Measurements from ENCODE around the gene EVPL. TPM values are rescaled to one million over a fixed set of nuclear protein-coding genes. Genes with fewer than 3 reads are reported as not detected.

Gene EVPL
- polyA plus RNA-seq, 1 experiment = not detected

DNA sequence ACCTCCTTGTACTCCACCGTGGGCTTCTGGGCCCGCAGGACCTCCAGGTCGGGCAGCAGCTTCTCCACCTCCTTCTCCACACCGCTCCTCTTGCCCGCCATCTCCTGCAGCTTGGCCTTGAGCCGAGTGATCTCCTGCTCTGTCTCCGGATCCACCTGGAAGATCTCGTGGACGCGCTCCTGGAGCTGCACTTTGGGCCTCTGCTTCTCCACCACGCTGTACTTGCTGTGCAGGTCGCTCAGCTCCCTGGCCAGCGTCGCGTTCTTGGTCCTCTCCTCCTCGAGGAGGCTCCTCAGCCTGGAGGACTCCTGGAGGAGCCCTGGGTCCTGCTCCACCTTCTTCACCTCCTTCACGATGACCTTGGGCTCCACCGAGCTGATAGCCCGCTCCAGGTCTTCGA, 17.7 kb downstream of the EVPL start:
- DNase-seq (ENCODE audit: low read depth, low spot score) = no peak
- Histone ChIP-seq H3K9me3 (ENCODE audit: control insufficient read depth, insufficient read depth, low read length) (peaks cover 5% of the 10 kb centered on the region; the same call in 1 of the 2 replicates), H3K27me3 (ENCODE audit: control insufficient read depth, insufficient read depth, low read length) (peaks cover 2% of the 10 kb centered on the region), H3K4me3 (ENCODE audit: low read depth, low read length) (no peak overlapping the region), H3K27ac (ENCODE audit: low read depth, low read length) (no peak overlapping the region)
- TF ChIP-seq, protein P1, sequence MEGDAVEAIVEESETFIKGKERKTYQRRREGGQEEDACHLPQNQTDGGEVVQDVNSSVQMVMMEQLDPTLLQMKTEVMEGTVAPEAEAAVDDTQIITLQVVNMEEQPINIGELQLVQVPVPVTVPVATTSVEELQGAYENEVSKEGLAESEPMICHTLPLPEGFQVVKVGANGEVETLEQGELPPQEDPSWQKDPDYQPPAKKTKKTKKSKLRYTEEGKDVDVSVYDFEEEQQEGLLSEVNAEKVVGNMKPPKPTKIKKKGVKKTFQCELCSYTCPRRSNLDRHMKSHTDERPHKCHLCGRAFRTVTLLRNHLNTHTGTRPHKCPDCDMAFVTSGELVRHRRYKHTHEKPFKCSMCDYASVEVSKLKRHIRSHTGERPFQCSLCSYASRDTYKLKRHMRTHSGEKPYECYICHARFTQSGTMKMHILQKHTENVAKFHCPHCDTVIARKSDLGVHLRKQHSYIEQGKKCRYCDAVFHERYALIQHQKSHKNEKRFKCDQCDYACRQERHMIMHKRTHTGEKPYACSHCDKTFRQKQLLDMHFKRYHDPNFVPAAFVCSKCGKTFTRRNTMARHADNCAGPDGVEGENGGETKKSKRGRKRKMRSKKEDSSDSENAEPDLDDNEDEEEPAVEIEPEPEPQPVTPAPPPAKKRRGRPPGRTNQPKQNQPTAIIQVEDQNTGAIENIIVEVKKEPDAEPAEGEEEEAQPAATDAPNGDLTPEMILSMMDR (IDR thresholded peaks at IDR 0.05; ENCODE audit: low read depth, low read length) = no peak
- ChIA-PET POLR2A (interaction anchor here (0.6 kb wide), 1 partner anchor 17 kb away, joined by 3 read pairs; no protein-coding TSS in a partner anchor), CTCF (interaction anchor here (0.7 to 0.9 kb wide), 2 partner anchors 9 to 16 kb away, joined by 3 read pairs; partner anchors contain the start of gene CDK3)

DNA sequence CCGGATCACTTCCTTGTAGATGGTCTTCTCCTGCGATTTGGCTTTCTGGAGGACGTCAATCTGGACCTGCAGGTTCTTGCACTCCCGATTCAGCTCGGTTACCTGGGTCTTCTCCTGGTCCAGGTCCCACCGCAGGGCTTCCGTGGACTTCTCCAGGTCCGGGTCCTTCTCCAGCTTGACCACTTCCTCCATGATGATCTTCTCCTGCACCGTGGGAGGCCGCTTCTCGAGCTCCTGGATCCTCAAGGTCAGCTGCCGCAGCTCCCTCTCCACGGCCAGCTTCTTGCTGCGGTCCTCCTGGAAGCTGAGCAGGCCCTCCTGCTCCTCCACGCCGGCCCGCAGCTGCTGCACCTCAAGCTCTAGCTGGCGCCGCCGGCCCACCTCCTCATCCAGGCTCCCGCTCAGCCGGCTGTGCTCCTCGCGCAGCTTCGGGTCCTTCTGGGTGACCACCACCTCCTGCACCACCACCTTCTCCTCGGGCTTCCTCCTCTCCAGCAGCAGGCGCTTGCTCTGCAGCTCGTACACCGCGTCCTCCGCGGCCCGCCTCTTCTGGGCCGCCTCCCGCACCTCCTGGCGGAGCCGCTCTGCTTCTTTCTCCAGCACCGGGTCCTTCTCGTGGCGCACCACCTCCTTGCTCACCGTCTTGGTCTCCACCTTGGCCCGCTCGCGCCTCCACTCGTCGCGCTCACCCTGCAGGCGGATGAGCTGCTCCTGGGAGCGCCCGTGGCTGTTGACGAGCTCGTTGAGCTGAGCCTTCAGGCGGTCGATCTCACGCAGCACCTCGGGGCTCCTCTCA, 18.3 kb downstream of the EVPL start:
- Histone ChIP-seq H3K4me3 (ENCODE audit: low read depth, low read length) (no peak overlapping the region), H3K9me3 (ENCODE audit: control insufficient read depth, insufficient read depth, low read length) (peaks cover 5% of the 10 kb centered on the region; the same call in 1 of the 2 replicates), H3K27me3 (ENCODE audit: control insufficient read depth, insufficient read depth, low read length) (peaks cover 2% of the 10 kb centered on the region), H3K27ac (ENCODE audit: low read depth, low read length) (no peak overlapping the region)
- no peak for DNase-seq (ENCODE audit: low read depth, low spot score)
- TF ChIP-seq, protein P1 (IDR thresholded peaks at IDR 0.05; ENCODE audit: low read depth, low read length) = no peak
- ChIA-PET POLR2A (no interaction called here), CTCF (no interaction called here)

DNA sequence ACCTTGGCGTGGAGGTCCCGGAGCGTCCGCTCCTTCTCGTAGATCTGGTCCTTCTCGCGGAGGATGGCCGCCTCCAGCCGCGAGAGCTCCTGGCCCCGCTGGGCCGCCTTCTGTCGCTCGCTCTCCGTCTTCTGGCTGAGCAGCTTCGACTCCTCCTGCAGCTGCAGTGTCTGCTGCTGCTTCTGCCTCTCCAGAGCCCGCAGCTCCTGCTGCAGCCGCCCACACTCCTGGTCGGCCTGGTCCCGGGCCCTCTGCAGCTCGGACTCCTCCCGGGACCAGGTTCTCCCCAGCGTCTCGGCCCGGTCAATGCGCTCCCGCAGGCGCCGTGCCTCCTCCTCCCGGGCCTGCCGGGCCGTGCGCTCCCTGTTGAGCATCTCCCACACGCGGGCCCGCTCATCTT, 18.9 kb downstream of the EVPL start:
- no peak for DNase-seq (ENCODE audit: low read depth, low spot score)
- H3K27me3 ChIP-seq (ENCODE audit: control insufficient read depth, insufficient read depth, low read length) = no peaks in the 10 kb centered on the region
- CTCF ChIA-PET = interaction anchor here (0.8 to 1.1 kb wide), 2 partner anchors 103 to 271 kb away, joined by 3 to 5 read pairs; no protein-coding TSS in a partner anchor
- POLR2A ChIA-PET = interaction anchor here (0.6 kb wide), 1 partner anchor 101 kb away, joined by 5 read pairs; no protein-coding TSS in a partner anchor
- no peak overlapping the region for H3K27ac ChIP-seq (ENCODE audit: low read depth, low read length)
- TF ChIP-seq, protein P1 (IDR thresholded peaks at IDR 0.05; ENCODE audit: low read depth, low read length) = no peak
- no peak overlapping the region for H3K4me3 ChIP-seq (ENCODE audit: low read depth, low read length)
- peaks cover 5% of the 10 kb centered on the region; the same call in 1 of the 2 replicates for H3K9me3 ChIP-seq (ENCODE audit: control insufficient read depth, insufficient read depth, low read length)

DNA sequence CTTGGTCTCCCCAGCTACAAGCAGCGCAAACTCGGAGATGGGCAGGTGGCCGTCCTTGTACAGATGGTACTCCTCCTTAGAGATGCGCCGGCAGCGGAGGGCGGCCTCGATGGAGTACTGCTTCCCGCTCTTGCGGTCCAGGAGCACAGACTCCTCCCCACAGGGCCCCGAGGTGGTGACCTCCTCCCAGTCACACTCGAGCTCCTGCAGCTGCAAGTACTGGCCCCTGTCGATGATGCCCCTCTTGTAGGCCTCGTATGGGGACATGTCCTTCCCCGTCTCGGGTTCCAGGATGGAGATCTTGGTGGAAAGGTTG, 19.3 kb downstream of the EVPL start:
- TF ChIP-seq, protein P1 (IDR thresholded peaks at IDR 0.05; ENCODE audit: low read depth, low read length) = no peak
- H3K27ac ChIP-seq (ENCODE audit: low read depth, low read length) = no peak overlapping the region
- no peak overlapping the region for H3K4me3 ChIP-seq (ENCODE audit: low read depth, low read length)
- H3K27me3 ChIP-seq (ENCODE audit: control insufficient read depth, insufficient read depth, low read length) = no peaks in the 10 kb centered on the region
- DNase-seq (ENCODE audit: low read depth, low spot score) = no peak
- ChIA-PET POLR2A (interaction anchor here (0.6 kb wide), 1 partner anchor 101 kb away, joined by 5 read pairs; no protein-coding TSS in a partner anchor), CTCF (interaction anchor here (0.8 to 1.1 kb wide), 2 partner anchors 102 to 272 kb away, joined by 3 to 5 read pairs; no protein-coding TSS in a partner anchor)
- H3K9me3 ChIP-seq (ENCODE audit: control insufficient read depth, insufficient read depth, low read length) = peaks cover 5% of the 10 kb centered on the region; the same call in 1 of the 2 replicates
